Mucosa of descending colon (tissue), 3 donors: ENCODE results near the gene PAFAH2. TPM values are rescaled to one million over a fixed set of nuclear protein-coding genes. Genes with fewer than 3 reads are reported as not detected.

Source experiments
- ATAC-seq: fragments of 200-7000 bp; cut with Tn5 transposase; one replicate; pipeline ENCODE4 v1.9.1; 2020; ENCODE audit warnings: mild to moderate bottlenecking, moderate library complexity
- DNase-seq, 3 donors: peaks; one replicate each; pipeline ENCODE4 v3.0.0-alpha.2; 2020
- H3K36me3 ChIP-seq: fragments of 200-600 bp; one replicate; pipeline ENCODE4 v1.8.0; 2021; ENCODE audit warnings: low read depth, mild to moderate bottlenecking
- H3K4me1 ChIP-seq: fragments of 200-600 bp; one replicate; pipeline ENCODE4 v1.8.0; 2021; ENCODE audit warnings: low read depth, mild to moderate bottlenecking
- H3K4me3 ChIP-seq: fragments of 200-600 bp; one replicate; pipeline ENCODE4 v1.8.0; 2021; ENCODE audit warnings: mild to moderate bottlenecking
- H3K9me3 ChIP-seq: fragments of 200-600 bp; one replicate; pipeline ENCODE4 v1.8.0; 2021; ENCODE audit warnings: mild to moderate bottlenecking
- CTCF ChIP-seq: fragments of 200-600 bp; IDR thresholded peaks from one replicate; pipeline ENCODE4 v1.8.0; 2022; ENCODE audit warnings: antibody characterized with exemption, mild to moderate bottlenecking
- intact Hi-C, 2 donors: fragments of 100-400 bp; cut with DNase I in 1 of 2; cut with micrococcal nuclease in 1 of 2; formaldehyde crosslinking; loops; one replicate each; pipeline versions ENCODE4 v1.11.0 to v1.11.1; 2022; cut with DNase I, micrococcal nuclease
- total RNA-seq, 3 donors: library from RNA; stranded (reverse); fragmentation: NEBNext Ultra II Directional in 2 of 3; extraction: Animal tissue kit (Norgen Biotek cat#: 25700) in 2 of 3; gene quantifications; one replicate each; pipeline versions ENCODE4 v1.2.1 to v1.2.4, GENCODE V29; 2021 to 2023
- donor health status: DM: no; HTN: no; CAD: no; lungs with moderate emphysema.
- donor health status: DM: no; HTN: no; CAD: no.
- donor health status: DM: no; HTN: yes; CAD: no.

Gene PAFAH2
- total RNA-seq, 3 donors from 2014 or later: 25.8 to 51.8 (median 38.0) TPM

- Histone ChIP-seq H3K4me3 (no peak overlapping the region), H3K4me1 (no peaks in the 10 kb centered on the region), H3K9me3 (no peaks in the 10 kb centered on the region), H3K36me3 (no peaks in the 10 kb centered on the region)
- intact Hi-C loops: no loop called here
- no peak for ATAC-seq
- no peak for TF ChIP-seq CTCF
- no peak for DNase-seq
Measured at GRCh38 chr1:26016258-26016952, 18.5 kb upstream of the PAFAH2 start.

- Histone ChIP-seq H3K9me3 (no peaks in the 10 kb centered on the region), H3K36me3 (no peaks in the 10 kb centered on the region), H3K4me3 (no peak overlapping the region), H3K4me1 (no peaks in the 10 kb centered on the region)
- no peak for TF ChIP-seq CTCF
- ATAC-seq (peak; percentile 48), DNase-seq (peak in 1 of 3 donors; percentile 40)
- intact Hi-C loops: no loop called here
Measured at GRCh38 chr1:26015358-26015757, 17.5 kb upstream of the PAFAH2 start.

GRCh38 chr1:26014179-26014578 lies 16.3 kb upstream of the PAFAH2 start:
- no peak for TF ChIP-seq CTCF
- Histone ChIP-seq H3K4me3 (no peak overlapping the region), H3K36me3 (no peaks in the 10 kb centered on the region), H3K4me1 (no peaks in the 10 kb centered on the region), H3K9me3 (no peaks in the 10 kb centered on the region)
- no peak for DNase-seq
- intact Hi-C loops: no loop called here
- no peak for ATAC-seq

- Histone ChIP-seq H3K4me3 (no peak overlapping the region), H3K36me3 (no peaks in the 10 kb centered on the region), H3K4me1 (no peaks in the 10 kb centered on the region), H3K9me3 (no peaks in the 10 kb centered on the region)
- intact Hi-C loops: no loop called here
- DNase-seq: no peak
- no peak for TF ChIP-seq CTCF
- ATAC-seq: peak; percentile 36
Measured at GRCh38 chr1:26012864-26013263, 15.0 kb upstream of the PAFAH2 start.

- TF ChIP-seq CTCF: no peak
- no peak for ATAC-seq
Measured at GRCh38 chr1:26010825-26011224, 13.0 kb upstream of the PAFAH2 start.

More at GRCh38 chr1:26010825-26011224, 13.0 kb upstream of the PAFAH2 start:
- DNase-seq: no peak
- Histone ChIP-seq H3K4me1 (no peaks in the 10 kb centered on the region), H3K36me3 (no peaks in the 10 kb centered on the region), H3K9me3 (no peaks in the 10 kb centered on the region), H3K4me3 (no peak overlapping the region)
- intact Hi-C loops: no loop called here
